GM20000 (cell line): ENCODE results near the gene RBFOX1.

ENCODE experiments used
- DNase-seq: peaks from one replicate; pipeline ENCODE4 v3.0.0; 2012; ENCODE audit warnings: low spot score
- TF ChIP-seq, protein P1 (sequence below): IDR thresholded peaks from 2 replicates; pipeline ENCODE4 v1.5.1; 2012; ENCODE audit warnings: mild to moderate bottlenecking, control low read depth; ENCODE audit errors: extremely low read depth, missing control alignments

Gene RBFOX1

DNA sequence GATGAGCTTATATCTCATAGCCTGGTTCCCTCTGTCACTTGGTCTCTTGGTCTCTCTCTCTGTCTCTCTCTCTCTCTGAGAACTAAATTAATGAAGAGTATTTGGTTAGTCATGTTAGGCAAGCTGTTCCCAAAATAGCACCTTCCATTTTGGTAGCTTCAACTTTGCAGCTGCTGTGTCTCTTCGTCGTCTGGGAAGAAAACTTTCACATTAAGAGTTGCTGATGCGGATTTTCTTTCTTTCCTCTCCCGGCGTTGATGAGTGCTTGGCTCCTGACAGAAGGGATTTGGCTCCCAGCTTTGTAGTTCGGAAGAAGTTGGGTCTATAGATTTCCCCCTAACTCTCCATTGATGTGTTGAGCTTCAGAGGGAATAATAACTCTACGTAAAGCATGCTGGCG is at the start of gene RBFOX1:
Gene RBFOX1, plus strand, starts transcription at position 235 of the 400 bp plus-strand sequence.
- TF ChIP-seq, protein P1, sequence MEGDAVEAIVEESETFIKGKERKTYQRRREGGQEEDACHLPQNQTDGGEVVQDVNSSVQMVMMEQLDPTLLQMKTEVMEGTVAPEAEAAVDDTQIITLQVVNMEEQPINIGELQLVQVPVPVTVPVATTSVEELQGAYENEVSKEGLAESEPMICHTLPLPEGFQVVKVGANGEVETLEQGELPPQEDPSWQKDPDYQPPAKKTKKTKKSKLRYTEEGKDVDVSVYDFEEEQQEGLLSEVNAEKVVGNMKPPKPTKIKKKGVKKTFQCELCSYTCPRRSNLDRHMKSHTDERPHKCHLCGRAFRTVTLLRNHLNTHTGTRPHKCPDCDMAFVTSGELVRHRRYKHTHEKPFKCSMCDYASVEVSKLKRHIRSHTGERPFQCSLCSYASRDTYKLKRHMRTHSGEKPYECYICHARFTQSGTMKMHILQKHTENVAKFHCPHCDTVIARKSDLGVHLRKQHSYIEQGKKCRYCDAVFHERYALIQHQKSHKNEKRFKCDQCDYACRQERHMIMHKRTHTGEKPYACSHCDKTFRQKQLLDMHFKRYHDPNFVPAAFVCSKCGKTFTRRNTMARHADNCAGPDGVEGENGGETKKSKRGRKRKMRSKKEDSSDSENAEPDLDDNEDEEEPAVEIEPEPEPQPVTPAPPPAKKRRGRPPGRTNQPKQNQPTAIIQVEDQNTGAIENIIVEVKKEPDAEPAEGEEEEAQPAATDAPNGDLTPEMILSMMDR: no peak

DNA sequence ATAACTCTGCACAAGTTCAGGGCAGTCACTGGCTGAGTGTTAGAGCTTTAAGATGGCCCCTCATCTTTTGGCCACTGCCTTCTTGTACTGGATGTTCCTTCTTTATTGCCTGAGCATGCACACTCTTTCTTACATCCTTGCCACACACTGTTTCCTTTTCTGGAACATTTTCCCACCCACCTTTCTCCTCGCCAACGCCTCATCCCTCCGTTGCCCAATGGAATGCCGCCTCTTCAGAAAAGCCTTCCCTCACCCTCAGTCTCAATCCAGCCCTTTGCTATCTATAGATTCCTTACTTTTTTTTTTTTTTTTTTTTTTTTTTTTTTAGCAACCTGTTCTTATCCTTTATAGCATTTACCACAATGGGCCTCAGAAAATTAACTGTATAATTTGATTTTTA is 47.9 kb upstream of the RBFOX1 start:
- DNase-seq: no peak
- TF ChIP-seq, protein P1: no peak

More for the DNA sequence above, at the start of gene RBFOX1:
- DNase-seq: no peak

DNA sequence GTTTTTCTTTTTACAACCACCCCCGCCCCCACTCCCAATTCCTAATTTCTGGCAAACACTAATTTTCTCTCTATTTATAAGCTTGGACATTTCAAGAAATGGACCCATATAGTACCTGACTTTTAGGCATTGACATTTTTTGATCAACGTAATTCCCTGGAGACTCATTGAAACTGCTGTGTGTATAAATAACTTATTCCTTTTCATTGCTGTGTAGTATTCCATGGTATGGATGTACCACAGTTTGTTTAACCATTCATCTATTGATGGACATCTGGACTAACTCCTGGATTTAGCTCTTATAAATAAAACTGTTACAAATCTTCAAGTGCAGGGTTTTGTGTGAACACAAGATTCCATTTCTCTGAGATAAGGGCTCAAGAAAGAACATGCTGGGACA is 47.1 kb upstream of the RBFOX1 start:
- no peak for DNase-seq
- TF ChIP-seq, protein P1: no peak

DNA sequence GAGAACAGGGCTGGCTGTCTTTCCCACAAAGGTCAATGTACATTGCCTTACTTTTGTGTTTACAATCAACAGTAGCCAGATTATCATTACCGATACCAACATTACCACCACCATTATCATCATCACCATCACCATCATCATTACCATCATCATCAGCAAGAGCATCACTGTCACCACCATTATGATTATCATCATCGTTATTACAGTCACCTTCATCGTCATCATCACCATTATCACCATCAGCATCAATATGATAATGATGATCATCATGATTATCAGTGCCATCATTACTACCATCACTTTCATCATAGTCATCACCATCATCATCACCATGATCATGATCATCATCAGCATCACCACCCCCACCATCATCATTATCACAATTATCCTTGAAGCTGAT is 43.3 kb upstream of the RBFOX1 start:
- DNase-seq: no peak
- TF ChIP-seq, protein P1: no peak

DNA sequence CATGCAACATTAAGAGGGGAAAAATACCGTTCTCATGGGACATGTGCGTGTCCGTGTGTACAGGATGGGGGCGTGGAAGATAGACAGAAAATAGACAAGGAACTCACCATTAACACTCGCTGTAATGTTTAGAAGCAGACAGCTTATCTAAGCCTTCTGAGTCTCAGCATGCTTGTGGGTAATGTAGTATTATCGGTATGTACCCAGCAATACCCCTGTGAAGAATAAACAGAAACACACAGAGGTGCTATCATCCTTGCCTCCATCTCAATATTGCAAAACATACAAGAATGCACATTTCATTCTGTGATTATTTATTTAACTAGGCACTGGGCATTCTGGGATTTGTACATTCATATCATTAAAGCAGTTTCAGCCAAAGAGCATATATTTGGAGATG is 42.0 kb upstream of the RBFOX1 start:
- DNase-seq: no peak
- TF ChIP-seq, protein P1: no peak

DNA sequence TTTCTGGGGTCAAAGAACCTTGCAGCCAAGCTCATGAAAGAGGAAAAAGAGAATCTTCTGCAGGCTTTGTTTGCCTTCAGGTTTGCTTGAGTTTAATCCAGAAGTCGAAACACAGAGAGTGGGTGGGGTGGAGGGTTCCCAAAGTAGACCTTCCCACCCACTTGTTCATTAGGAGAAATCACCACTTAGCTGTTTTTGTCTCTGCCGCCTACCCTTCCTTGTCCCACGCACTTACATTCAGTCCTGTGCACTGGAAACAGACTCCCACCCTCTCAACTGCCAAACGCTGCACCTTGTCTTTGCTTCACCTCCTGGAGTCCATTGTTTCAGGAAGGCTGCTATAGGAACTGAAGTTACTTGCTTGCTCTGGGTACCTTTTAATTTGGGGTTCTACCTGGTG is 38.6 kb upstream of the RBFOX1 start:
- no peak for DNase-seq
- TF ChIP-seq, protein P1: no peak

DNA sequence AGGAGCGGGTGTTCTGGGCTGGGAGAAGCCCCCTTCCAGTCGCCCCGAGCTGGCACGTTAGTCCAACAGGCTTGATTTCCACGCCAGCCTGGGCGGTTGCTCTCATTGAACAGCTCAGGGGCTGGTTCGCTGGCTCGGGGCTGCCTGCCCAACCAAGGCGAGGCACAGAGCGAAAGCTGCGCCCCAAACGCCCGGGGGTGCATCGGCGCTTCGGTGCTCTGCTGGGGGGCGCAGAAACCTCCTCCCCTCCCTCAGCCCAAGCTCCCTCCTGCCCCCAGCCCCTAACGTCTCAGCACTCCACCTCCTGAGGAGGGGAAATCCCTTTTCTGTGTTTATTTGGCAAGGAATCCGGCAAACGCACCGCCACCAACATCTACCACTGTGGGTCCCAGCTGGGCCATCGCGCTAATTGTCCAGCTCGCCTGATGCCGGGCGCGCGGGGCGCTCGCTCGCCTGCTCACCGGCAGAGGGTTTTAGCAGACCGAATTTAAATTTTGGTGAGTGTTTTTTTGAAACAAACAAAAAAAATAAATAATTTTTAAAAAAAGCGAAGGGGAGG is 29.5 kb upstream of the RBFOX1 start:
- TF ChIP-seq, protein P1: no peak
- DNase-seq: no peak
